Vagina (tissue), 2 donors: ENCODE measurements around the gene ATG5. TPM values are rescaled to one million over a fixed set of nuclear protein-coding genes. Genes with fewer than 3 reads are reported as not detected.
"Not testable (repeated sequence)": the region's sequence is repeated elsewhere in the genome, so short reads cannot be mapped to it uniquely, and the experiment has no call there.

Experiments used
- DNase-seq, 2 donors: peaks; one replicate each; pipeline ENCODE4 v3.0.0-alpha.2; 2017; ENCODE audit errors: extremely low spot score in 2 of 2
- H3K27ac ChIP-seq: fragments of 200-600 bp; sonication (generic); one replicate; pipeline ENCODE4 v1.5.1; 2019
- H3K27me3 ChIP-seq: fragments of 200-600 bp; sonication (generic); one replicate; pipeline ENCODE4 v1.5.1; 2019
- H3K36me3 ChIP-seq, 2 donors: fragments of 200-600 bp; sonication (generic); one replicate each; pipeline ENCODE4 v1.5.1; 2017 to 2019
- H3K4me1 ChIP-seq: fragments of 200-600 bp; sonication (generic); one replicate; pipeline ENCODE4 v1.5.1; 2019
- H3K4me3 ChIP-seq, 2 donors: fragments of 200-600 bp; sonication (generic); 1 replicate in 1 of 2; 2 replicates in 1 of 2; pipeline ENCODE4 v1.5.1; 2016 to 2019
- H3K9me3 ChIP-seq: fragments of 200-600 bp; sonication (generic); one replicate; pipeline ENCODE4 v1.5.1; 2019
- CTCF ChIP-seq, 3 experiments: fragments of 450-650 bp in 2 of 3; fragments of 200-600 bp in 1 of 3; sonication (generic) in 1 of 3; IDR thresholded peaks; one replicate each; pipeline ENCODE4 v1.5.1; 2017 to 2019; ENCODE audit warnings: antibody characterized with exemption in 3 of 3, mild to moderate bottlenecking in 2 of 3, moderate library complexity in 2 of 3
- POLR2A ChIP-seq, 2 donors: fragments of 450-650 bp; IDR thresholded peaks; one replicate each; pipeline ENCODE4 v1.6.1; 2017; ENCODE audit warnings: antibody characterized with exemption in 2 of 2, mild to moderate bottlenecking in 2 of 2, moderate library complexity in 2 of 2
- POLR2AphosphoS5 ChIP-seq, 2 donors: sonication (generic); formaldehyde crosslinking; IDR thresholded peaks; one replicate each; pipeline ENCODE4 v1.9.0; 2017; ENCODE audit warnings: antibody characterized with exemption in 2 of 2, mild to moderate bottlenecking in 2 of 2, low read depth in 1 of 2; ENCODE audit not compliant: insufficient read depth in 1 of 2
- intact Hi-C: fragments of 100-400 bp; cut with DNase I; formaldehyde crosslinking; loops from one replicate; pipeline ENCODE4 v1.15.1; 2023
- total RNA-seq: library from RNA; depleted of rRNA; stranded (reverse); fragments of >200 nt; gene quantifications from one replicate; pipeline ENCODE4 v1.2.3, GENCODE V29; 2016

ATG5 gene
- total RNA-seq, 1 donor from 2014 or later, result 37.1 TPM

- no peaks in the 10 kb centered on the region for H3K9me3 ChIP-seq
- no peaks in the 10 kb centered on the region for H3K27me3 ChIP-seq
- peaks cover 0 to 5% of the 10 kb centered on the region in 2 donors for H3K36me3 ChIP-seq
- no peak overlapping the region for H3K4me3 ChIP-seq
- intact Hi-C loops, result no loop called here
- H3K27ac ChIP-seq, result no peak overlapping the region
- no peak for TF ChIP-seq POLR2A (IDR thresholded peaks at IDR 0.05)
- no peak for TF ChIP-seq POLR2AphosphoS5 (IDR thresholded peaks at IDR 0.05; ENCODE audit: insufficient read depth in 1 of 2, low read depth in 1 of 2)
- TF ChIP-seq CTCF (IDR thresholded peaks at IDR 0.05), result no peak
- no peak for DNase-seq
- H3K4me1 ChIP-seq, result no peaks in the 10 kb centered on the region
Observed at GRCh38 chr6:106275692-106276091, 49.9 kb downstream of the ATG5 start.

DNA sequence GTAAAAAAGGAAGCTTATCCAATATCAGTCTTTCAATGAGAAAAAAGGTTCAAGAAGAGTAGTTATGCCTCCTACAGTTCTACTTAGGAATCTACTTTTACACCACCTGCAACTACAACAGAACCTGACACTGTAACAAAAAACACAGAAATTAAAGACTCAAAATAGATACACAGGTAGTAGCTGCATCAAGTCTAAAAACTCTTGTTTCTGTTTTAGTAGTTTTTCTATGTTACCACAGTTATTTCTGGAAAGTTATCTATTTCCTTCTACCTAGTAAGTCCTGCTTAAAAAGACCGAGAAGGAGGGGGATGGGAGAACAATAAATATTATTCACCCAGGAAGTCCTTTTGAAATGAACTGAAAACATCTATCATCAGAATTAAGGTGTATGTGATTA is 52.5 kb downstream of the ATG5 start:
- H3K4me3 ChIP-seq, result no peak overlapping the region
- no peaks in the 10 kb centered on the region for H3K9me3 ChIP-seq
- peaks cover 0 to 10% of the 10 kb centered on the region in 2 donors for H3K36me3 ChIP-seq
- TF ChIP-seq CTCF (IDR thresholded peaks at IDR 0.05) (no peak), POLR2AphosphoS5 (IDR thresholded peaks at IDR 0.05; ENCODE audit: insufficient read depth in 1 of 2, low read depth in 1 of 2) (no peak), POLR2A (IDR thresholded peaks at IDR 0.05) (no peak)
- intact Hi-C loops, result no loop called here
- no peaks in the 10 kb centered on the region for H3K27me3 ChIP-seq
- no peak for DNase-seq
- no peak overlapping the region for H3K27ac ChIP-seq
- H3K4me1 ChIP-seq, result no peaks in the 10 kb centered on the region

DNA sequence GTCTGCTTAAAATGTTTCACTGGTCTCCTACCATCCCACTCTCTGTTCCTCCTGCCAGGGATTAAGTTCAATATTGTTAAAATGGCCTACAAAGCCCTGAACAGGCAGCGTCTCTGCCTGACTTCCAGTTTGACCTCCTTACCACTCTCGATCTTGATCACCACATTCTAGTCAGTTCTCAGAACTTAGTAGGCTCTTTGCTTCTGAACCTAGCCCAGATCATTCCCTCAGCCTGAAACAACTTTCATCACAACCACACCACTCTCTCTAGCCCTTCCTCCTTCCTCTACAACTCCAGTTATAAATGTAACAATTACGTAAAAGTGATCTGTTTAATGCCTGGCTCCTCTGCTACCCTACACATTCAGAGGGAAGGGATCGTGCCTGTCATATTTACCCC is 53.3 kb downstream of the ATG5 start:
- no peaks in the 10 kb centered on the region for H3K4me1 ChIP-seq
- no peaks in the 10 kb centered on the region for H3K27me3 ChIP-seq
- no peak overlapping the region for H3K27ac ChIP-seq
- intact Hi-C loops, result no loop called here
- H3K9me3 ChIP-seq, result no peaks in the 10 kb centered on the region
- no peak for DNase-seq
- TF ChIP-seq POLR2A (IDR thresholded peaks at IDR 0.05) (no peak), POLR2AphosphoS5 (IDR thresholded peaks at IDR 0.05; ENCODE audit: insufficient read depth in 1 of 2, low read depth in 1 of 2) (no peak), CTCF (IDR thresholded peaks at IDR 0.05) (no peak)
- peaks cover 0 to 6% of the 10 kb centered on the region in 2 donors for H3K36me3 ChIP-seq
- H3K4me3 ChIP-seq, result no peak overlapping the region

GRCh38 chr6:106270414-106270813 is 55.1 kb downstream of the ATG5 start:
- intact Hi-C loops, result no loop called here
- H3K4me1 ChIP-seq, result no peaks in the 10 kb centered on the region
- TF ChIP-seq POLR2AphosphoS5 (IDR thresholded peaks at IDR 0.05; ENCODE audit: insufficient read depth in 1 of 2, low read depth in 1 of 2) (no peak), POLR2A (IDR thresholded peaks at IDR 0.05) (no peak), CTCF (IDR thresholded peaks at IDR 0.05) (no peak)
- no peaks in the 10 kb centered on the region for H3K27me3 ChIP-seq
- no peak for DNase-seq
- no peaks in the 10 kb centered on the region for H3K9me3 ChIP-seq
- no peak overlapping the region for H3K4me3 ChIP-seq
- no peak overlapping the region for H3K27ac ChIP-seq
- H3K36me3 ChIP-seq, result peaks cover 0 to 6% of the 10 kb centered on the region in 2 donors

- not testable (repeated sequence) for H3K27me3 ChIP-seq, H3K27ac ChIP-seq, DNase-seq, H3K4me1 ChIP-seq, H3K4me3 ChIP-seq, H3K9me3 ChIP-seq, H3K36me3 ChIP-seq
- intact Hi-C loops, result loop anchor here (5.0 kb wide), 1 partner anchor 943 kb away; no protein-coding TSS in a partner anchor
Observed at GRCh38 chr6:106269268-106269919, 56.2 kb downstream of the ATG5 start.

- DNase-seq, H3K9me3 ChIP-seq: not testable (repeated sequence)
- intact Hi-C loops, result loop anchor here (5.0 kb wide), 1 partner anchor 944 kb away; no protein-coding TSS in a partner anchor
Observed at GRCh38 chr6:106268500-106268899, 57.1 kb downstream of the ATG5 start.

DNA sequence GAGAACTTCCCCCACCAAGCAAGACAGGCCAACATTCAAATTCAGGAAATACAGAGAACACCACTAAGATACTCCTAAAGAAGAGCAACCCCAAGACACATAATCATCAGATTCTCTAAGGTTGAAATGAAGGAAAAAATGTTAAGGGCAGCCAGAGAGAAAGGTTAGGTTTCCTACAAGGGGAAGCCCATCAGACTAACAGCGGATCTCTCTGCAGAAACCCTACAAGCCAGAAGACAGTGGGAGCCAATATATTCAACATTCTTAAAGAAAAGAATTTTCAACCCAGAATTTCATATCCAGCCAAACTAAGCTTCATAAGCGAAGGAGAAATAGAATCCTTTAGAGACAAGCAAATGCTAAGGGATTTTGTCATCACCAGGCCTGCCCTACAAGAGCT is 61.1 kb downstream of the ATG5 start:
- DNase-seq, H3K4me1 ChIP-seq, H3K27ac ChIP-seq, H3K4me3 ChIP-seq, H3K27me3 ChIP-seq, intact Hi-C loops, H3K36me3 ChIP-seq, H3K9me3 ChIP-seq: not testable (repeated sequence)

More at GRCh38 chr6:106268500-106268899, 57.1 kb downstream of the ATG5 start:
- not testable (repeated sequence) for H3K27me3 ChIP-seq, H3K4me1 ChIP-seq, H3K36me3 ChIP-seq, H3K27ac ChIP-seq, H3K4me3 ChIP-seq

- H3K36me3 ChIP-seq, DNase-seq, H3K9me3 ChIP-seq, H3K27ac ChIP-seq, H3K27me3 ChIP-seq, H3K4me3 ChIP-seq, intact Hi-C loops: not testable (repeated sequence)
- peaks cover 15% of the 10 kb centered on the region for H3K4me1 ChIP-seq
Observed at GRCh38 chr6:106259748-106260147, 65.8 kb downstream of the ATG5 start.
